Measurements from ENCODE around the gene EPHB1.

The EPHB1 gene

DNA sequence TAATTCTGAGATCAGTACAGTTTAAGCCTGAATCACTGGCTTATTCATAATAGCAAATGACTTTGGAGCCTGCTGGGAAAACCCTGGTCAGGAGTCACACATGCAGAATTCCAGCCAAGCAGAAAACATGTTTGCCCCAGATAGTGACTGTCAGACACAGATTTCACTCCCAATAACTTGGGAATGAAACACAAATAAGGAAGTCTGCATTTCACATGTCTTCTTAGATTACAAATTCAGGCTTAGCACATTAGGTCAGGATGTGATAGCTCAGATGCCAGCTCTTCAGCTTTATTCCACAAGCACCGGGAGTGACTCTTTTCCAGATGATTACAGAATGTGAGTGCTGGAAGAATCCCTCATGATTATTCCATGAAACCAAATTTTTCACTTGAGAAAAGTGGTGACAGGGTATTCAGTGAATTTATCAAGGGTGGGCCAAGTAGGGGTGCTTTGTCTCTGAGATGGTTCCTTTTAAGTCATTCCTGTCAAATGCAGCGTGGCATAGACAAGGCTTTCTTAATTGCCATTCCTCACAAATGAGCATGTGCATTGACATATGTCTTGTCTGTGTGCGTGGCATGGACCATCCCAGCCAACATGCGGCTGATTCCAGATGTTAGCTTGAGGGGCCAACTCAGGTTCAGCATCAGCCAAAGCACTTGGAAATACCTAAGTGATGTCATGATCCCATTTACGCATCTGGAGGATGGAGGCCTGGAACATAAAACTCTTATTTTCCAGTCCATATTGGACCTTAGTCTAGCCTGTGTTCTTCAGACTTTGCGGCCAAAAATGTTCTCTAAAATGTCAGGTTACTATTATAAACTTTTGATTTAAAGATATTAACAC lies 191.0 kb downstream of the EPHB1 start:
- TF ChIP-seq, protein P1, sequence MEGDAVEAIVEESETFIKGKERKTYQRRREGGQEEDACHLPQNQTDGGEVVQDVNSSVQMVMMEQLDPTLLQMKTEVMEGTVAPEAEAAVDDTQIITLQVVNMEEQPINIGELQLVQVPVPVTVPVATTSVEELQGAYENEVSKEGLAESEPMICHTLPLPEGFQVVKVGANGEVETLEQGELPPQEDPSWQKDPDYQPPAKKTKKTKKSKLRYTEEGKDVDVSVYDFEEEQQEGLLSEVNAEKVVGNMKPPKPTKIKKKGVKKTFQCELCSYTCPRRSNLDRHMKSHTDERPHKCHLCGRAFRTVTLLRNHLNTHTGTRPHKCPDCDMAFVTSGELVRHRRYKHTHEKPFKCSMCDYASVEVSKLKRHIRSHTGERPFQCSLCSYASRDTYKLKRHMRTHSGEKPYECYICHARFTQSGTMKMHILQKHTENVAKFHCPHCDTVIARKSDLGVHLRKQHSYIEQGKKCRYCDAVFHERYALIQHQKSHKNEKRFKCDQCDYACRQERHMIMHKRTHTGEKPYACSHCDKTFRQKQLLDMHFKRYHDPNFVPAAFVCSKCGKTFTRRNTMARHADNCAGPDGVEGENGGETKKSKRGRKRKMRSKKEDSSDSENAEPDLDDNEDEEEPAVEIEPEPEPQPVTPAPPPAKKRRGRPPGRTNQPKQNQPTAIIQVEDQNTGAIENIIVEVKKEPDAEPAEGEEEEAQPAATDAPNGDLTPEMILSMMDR (IDR thresholded peaks at IDR 0.05; ENCODE audit: low read depth, low read length, missing control alignments), result no peak
- H3K4me3 ChIP-seq (replicated peaks; ENCODE audit: low read depth, low read length), result no peak overlapping the region
- DNase-seq (ENCODE audit: extremely low read depth, low read depth), result no peak

DNA sequence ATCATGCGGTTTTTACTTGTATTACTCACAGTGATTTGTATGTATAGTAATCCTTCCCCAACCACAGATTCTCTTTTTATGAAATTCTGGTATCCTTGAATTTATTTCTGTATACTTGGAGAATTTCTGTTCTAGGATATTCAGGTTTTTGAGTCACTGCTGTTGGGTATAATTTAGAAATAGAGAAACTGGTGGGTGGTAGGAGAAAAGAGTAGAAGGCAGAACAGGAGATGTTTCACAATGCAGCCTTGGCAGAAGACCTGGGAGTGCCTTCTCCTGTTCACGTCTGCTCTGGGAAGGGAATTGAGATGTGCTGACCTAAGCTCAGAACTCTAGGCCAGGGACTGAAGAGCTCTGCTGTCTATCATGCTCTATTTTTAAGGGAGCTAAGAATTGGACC lies 193.6 kb downstream of the EPHB1 start:
- TF ChIP-seq, protein P1 (IDR thresholded peaks at IDR 0.05; ENCODE audit: low read depth, low read length, missing control alignments), result no peak

DNA sequence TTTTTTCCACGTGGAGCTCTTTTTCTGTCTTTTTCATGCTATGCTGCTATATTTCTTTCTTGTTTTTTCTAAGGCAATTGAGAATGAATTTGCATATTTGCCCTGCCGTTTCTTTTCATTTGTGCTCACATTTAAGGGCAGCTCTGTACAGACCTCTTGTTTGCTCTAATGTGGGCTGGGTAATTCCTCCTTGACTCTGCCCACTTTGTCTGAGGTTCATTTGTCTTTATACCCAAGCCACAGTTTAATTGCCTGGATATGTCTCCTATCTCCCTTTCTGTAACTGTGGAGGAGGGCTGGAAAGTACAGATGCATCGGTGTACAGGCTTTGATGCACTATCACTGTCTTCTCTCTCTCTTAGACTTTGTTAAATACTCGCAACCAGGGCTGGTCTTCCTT lies 195.9 kb downstream of the EPHB1 start:
- TF ChIP-seq, protein P1 (IDR thresholded peaks at IDR 0.05; ENCODE audit: low read depth, low read length, missing control alignments), result no peak
- H3K4me3 ChIP-seq (replicated peaks; ENCODE audit: low read depth, low read length), result no peak overlapping the region
- no peak for DNase-seq (ENCODE audit: extremely low read depth, low read depth)

More for the DNA sequence above, 193.6 kb downstream of the EPHB1 start:
- no peak for DNase-seq (ENCODE audit: extremely low read depth, low read depth)
- no peak overlapping the region for H3K4me3 ChIP-seq (replicated peaks; ENCODE audit: low read depth, low read length)

DNA sequence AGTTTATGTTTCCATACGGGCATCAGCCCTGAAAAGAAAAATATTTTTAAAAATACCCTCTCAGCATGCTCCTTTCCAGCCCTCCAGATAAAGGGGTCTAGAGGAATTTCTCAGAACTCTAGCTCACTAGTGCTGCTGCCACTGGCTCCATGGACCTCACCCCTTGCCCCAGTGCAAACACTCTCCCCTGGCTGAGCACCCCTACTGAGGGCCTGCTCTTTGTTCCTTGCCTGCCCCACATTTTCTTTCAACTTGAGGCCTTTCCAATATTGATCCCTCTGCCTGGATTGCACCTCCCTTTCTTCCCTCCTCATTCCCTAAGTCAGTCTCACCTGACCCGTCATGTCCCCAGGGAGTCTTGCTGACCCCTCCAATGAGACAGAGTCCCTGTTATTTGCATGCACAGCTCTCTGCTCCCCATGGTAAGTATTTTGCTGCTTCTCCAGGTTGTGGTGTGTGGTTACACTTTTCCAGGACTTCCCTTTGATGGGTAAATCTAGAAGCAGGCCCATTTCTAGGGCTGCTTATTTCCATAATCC lies 196.5 kb downstream of the EPHB1 start:
- no peak for DNase-seq (ENCODE audit: extremely low read depth, low read depth)
- TF ChIP-seq, protein P1 (IDR thresholded peaks at IDR 0.05; ENCODE audit: low read depth, low read length, missing control alignments), result no peak
- H3K4me3 ChIP-seq (replicated peaks; ENCODE audit: low read depth, low read length), result no peak overlapping the region

DNA sequence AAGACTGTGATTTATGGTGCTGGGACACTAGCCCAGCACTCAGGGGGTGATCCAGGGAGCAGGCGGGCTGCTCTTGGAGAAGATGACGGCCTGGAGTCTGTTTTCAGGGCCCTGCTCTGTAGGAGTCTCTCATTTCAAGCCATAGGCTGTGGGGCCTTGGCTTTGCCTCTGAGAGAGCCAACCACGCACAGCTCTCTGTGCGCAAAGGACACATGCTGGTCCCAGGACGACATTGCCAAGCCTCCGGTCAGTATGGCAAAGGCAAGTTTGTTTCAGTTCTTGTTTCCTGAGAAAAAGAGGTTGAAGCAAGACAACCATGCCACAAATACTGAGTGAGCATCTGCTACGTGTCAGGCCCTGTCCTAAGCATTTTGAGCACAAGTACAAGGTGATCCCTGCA lies 197.1 kb downstream of the EPHB1 start:
- no peak for DNase-seq (ENCODE audit: extremely low read depth, low read depth)
- TF ChIP-seq, protein P1 (IDR thresholded peaks at IDR 0.05; ENCODE audit: low read depth, low read length, missing control alignments), result no peak
- no peak overlapping the region for H3K4me3 ChIP-seq (replicated peaks; ENCODE audit: low read depth, low read length)

DNA sequence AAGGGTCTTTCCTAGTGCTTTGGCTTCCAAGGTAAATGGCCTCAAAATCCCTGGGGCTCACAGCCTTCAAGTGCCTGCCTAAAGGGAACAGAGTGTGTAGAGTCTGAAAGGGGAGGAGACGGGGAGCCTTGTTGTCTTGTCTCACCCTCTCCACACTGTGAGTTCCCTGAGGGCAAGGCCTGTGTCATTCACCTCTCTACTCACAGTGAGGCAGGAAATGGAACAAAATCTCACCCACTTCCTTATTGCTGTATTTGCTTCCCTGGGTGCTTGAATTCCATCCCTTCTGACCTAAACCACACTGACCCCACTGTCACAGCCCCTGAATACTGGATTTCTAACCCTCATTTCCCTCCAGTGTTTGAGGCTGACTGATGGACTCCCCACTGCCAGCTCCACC lies 197.5 kb downstream of the EPHB1 start:
- no peak for DNase-seq (ENCODE audit: extremely low read depth, low read depth)
- TF ChIP-seq, protein P1 (IDR thresholded peaks at IDR 0.05; ENCODE audit: low read depth, low read length, missing control alignments), result no peak
- no peak overlapping the region for H3K4me3 ChIP-seq (replicated peaks; ENCODE audit: low read depth, low read length)
